ENCODE data around the gene RHOBTB3.
"Not testable (repeated sequence)": the region's sequence is repeated elsewhere in the genome, so short reads cannot be mapped to it uniquely, and the experiment has no call there.

Gene RHOBTB3

GRCh38 chr5:95701074-95701473, 30.1 kb upstream of the RHOBTB3 start:
- no peak overlapping the region for H3K9ac ChIP-seq (ENCODE audit: insufficient read length)
- no peak for DNase-seq (ENCODE audit: low read depth, low spot score)
- H3K36me3 ChIP-seq (ENCODE audit: insufficient read depth, low read length) = no peaks in the 10 kb centered on the region
- H3K9me3 ChIP-seq (ENCODE audit: low read depth, low read length) = no peaks in the 10 kb centered on the region
- TF ChIP-seq POLR2AphosphoS5 (IDR thresholded peaks at IDR 0.05; ENCODE audit: borderline replicate concordance, low read depth, low read length) = no peak
- no peak for TF ChIP-seq FOXP2 (optimal IDR thresholded peaks at IDR 0.05; ENCODE audit: control extremely low read depth, extremely low read length, insufficient read depth)
- no peak for TF ChIP-seq EZH2 (IDR thresholded peaks at IDR 0.05)
- no peak overlapping the region for H3K27ac ChIP-seq
- H3K4me3 ChIP-seq = no peak overlapping the region

- no peak overlapping the region for H3K4me3 ChIP-seq
- TF ChIP-seq EZH2 (IDR thresholded peaks at IDR 0.05) (no peak), POLR2AphosphoS5 (IDR thresholded peaks at IDR 0.05; ENCODE audit: borderline replicate concordance, low read depth, low read length) (no peak), FOXP2 (optimal IDR thresholded peaks at IDR 0.05; ENCODE audit: control extremely low read depth, extremely low read length, insufficient read depth) (no peak)
- no peaks in the 10 kb centered on the region for H3K9me3 ChIP-seq (ENCODE audit: low read depth, low read length)
- H3K36me3 ChIP-seq (ENCODE audit: insufficient read depth, low read length) = no peaks in the 10 kb centered on the region
- H3K9ac ChIP-seq (ENCODE audit: insufficient read length) = no peak overlapping the region
- no peak for DNase-seq (ENCODE audit: low read depth, low spot score)
- no peak overlapping the region for H3K27ac ChIP-seq
These were observed 27.0 kb upstream of the RHOBTB3 start for GRCh38 chr5:95704150-95704549.

GRCh38 chr5:95706196-95706595, 24.9 kb upstream of the RHOBTB3 start:
- DNase-seq (ENCODE audit: low read depth, low spot score); H3K36me3 ChIP-seq (ENCODE audit: insufficient read depth, low read length); H3K9ac ChIP-seq (ENCODE audit: insufficient read length); H3K9me3 ChIP-seq (ENCODE audit: low read depth, low read length); H3K27ac ChIP-seq; H3K4me3 ChIP-seq: not testable (repeated sequence)

GRCh38 chr5:95707055-95707454, 24.1 kb upstream of the RHOBTB3 start:
- TF ChIP-seq POLR2AphosphoS5 (IDR thresholded peaks at IDR 0.05; ENCODE audit: borderline replicate concordance, low read depth, low read length) = no peak
- no peak for TF ChIP-seq FOXP2 (optimal IDR thresholded peaks at IDR 0.05; ENCODE audit: control extremely low read depth, extremely low read length, insufficient read depth)
- no peak for TF ChIP-seq EZH2 (IDR thresholded peaks at IDR 0.05)
- no peak for DNase-seq (ENCODE audit: low read depth, low spot score)
- Histone ChIP-seq H3K27ac (peak overlapping the region; percentile 84; the same call in 1 of the 2 replicates), H3K4me3 (no peak overlapping the region), H3K36me3 (ENCODE audit: insufficient read depth, low read length) (no peaks in the 10 kb centered on the region), H3K9me3 (ENCODE audit: low read depth, low read length) (no peaks in the 10 kb centered on the region), H3K9ac (ENCODE audit: insufficient read length) (peak overlapping the region; percentile 1)

- not testable (repeated sequence) for H3K36me3 ChIP-seq (ENCODE audit: insufficient read depth, low read length); H3K4me3 ChIP-seq
These were observed 23.5 kb upstream of the RHOBTB3 start for GRCh38 chr5:95707534-95708188.

GRCh38 chr5:95708876-95709275, 22.3 kb upstream of the RHOBTB3 start:
- Histone ChIP-seq H3K4me3 (no peak overlapping the region), H3K9ac (ENCODE audit: insufficient read length) (no peak overlapping the region), H3K9me3 (ENCODE audit: low read depth, low read length) (no peaks in the 10 kb centered on the region), H3K36me3 (ENCODE audit: insufficient read depth, low read length) (no peaks in the 10 kb centered on the region), H3K27ac (no peak overlapping the region)
- TF ChIP-seq POLR2AphosphoS5 (IDR thresholded peaks at IDR 0.05; ENCODE audit: borderline replicate concordance, low read depth, low read length) (no peak), FOXP2 (optimal IDR thresholded peaks at IDR 0.05; ENCODE audit: control extremely low read depth, extremely low read length, insufficient read depth) (no peak)
- DNase-seq (ENCODE audit: low read depth, low spot score) = no peak

More at GRCh38 chr5:95707534-95708188, 23.5 kb upstream of the RHOBTB3 start:
- not testable (repeated sequence) for H3K9ac ChIP-seq (ENCODE audit: insufficient read length); H3K9me3 ChIP-seq (ENCODE audit: low read depth, low read length); DNase-seq (ENCODE audit: low read depth, low spot score); H3K27ac ChIP-seq

- TF ChIP-seq FOXP2 (optimal IDR thresholded peaks at IDR 0.05; ENCODE audit: control extremely low read depth, extremely low read length, insufficient read depth) (no peak), POLR2AphosphoS5 (IDR thresholded peaks at IDR 0.05; ENCODE audit: borderline replicate concordance, low read depth, low read length) (no peak), EZH2 (IDR thresholded peaks at IDR 0.05) (no peak)
- H3K27ac ChIP-seq = no peak overlapping the region
- H3K9ac ChIP-seq (ENCODE audit: insufficient read length) = no peak overlapping the region
- peaks cover 3% of the 10 kb centered on the region; the same call in 1 of the 2 replicates for H3K36me3 ChIP-seq (ENCODE audit: insufficient read depth, low read length)
- H3K9me3 ChIP-seq (ENCODE audit: low read depth, low read length) = no peaks in the 10 kb centered on the region
- DNase-seq (ENCODE audit: low read depth, low spot score) = no peak
- H3K4me3 ChIP-seq = no peak overlapping the region
These were observed 21.0 kb upstream of the RHOBTB3 start for GRCh38 chr5:95709967-95710650.

- not testable (repeated sequence) for H3K9me3 ChIP-seq (ENCODE audit: low read depth, low read length); DNase-seq (ENCODE audit: low read depth, low spot score); H3K9ac ChIP-seq (ENCODE audit: insufficient read length); H3K27ac ChIP-seq; H3K36me3 ChIP-seq (ENCODE audit: insufficient read depth, low read length); H3K4me3 ChIP-seq
These were observed 20.3 kb upstream of the RHOBTB3 start for GRCh38 chr5:95710651-95711500.
